ENCODE results near the gene KCTD13. TPM values are rescaled to one million over a fixed set of nuclear protein-coding genes. Genes with fewer than 3 reads are reported as not detected.

Gene KCTD13
- total RNA-seq (2021) (18.5 to 20.9 TPM (median 19.4 TPM) in 3 replicates), Bru-seq, nascent RNA (percentile 66 among the genes with signal in this experiment)
- long read RNA-seq, experiment 1, full-length matches to known transcripts: 32 of 43 reads
- long read RNA-seq, experiment 1, partial matches to known transcripts: 1 of 43 reads
- long read RNA-seq, experiment 1, other reads (novel, unspliced or antisense): 10 of 43 reads
- long read RNA-seq, experiment 2, transcript KCTD13-208 (6 exons, 2,528 nt): major isoform, 6 of 11 reads
- long read RNA-seq, experiment 2, partial matches to known transcripts: 0 of 11 reads
- long read RNA-seq, experiment 2, other reads (novel, unspliced or antisense): 4 of 11 reads
- long read RNA-seq, experiment 3: 0 reads

- H3K36me3 Mint-ChIP-seq: no peaks in the 10 kb centered on the region; the same call in 1 of the 2 replicates
- no peaks in the 10 kb centered on the region; the same call in 1 of the 2 replicates for H3K27me3 Mint-ChIP-seq (ENCODE audit: low read depth)
- ChIA-PET POLR2A (interaction anchor here (0.5 to 2.5 kb wide), 11 partner anchors 11 to 861 kb away, joined by 3 to 14 read pairs (median 6); partner anchors contain the start of genes ASPHD1, SEZ6L2, TAOK2 and TMEM219), CTCF (interaction anchor here (0.6 to 1.9 kb wide), 16 partner anchors 11 to 254 kb away, joined by 3 to 16 read pairs (median 4); partner anchors contain the start of genes ASPHD1, SEZ6L2, TLCD3B and TMEM219)
- H3K4me1 Mint-ChIP-seq: peaks cover 18% of the 10 kb centered on the region
- DNase-seq (ENCODE audit: low spot score) (peak; percentile 91), ATAC-seq (peak; percentile 95)
- H3K4me3 Mint-ChIP-seq: peak within 1 kb of the TSS; percentile 93
- peak within 1 kb of the TSS; percentile 97 for H3K27ac Mint-ChIP-seq
- no peaks in the 10 kb centered on the region for H3K9me3 Mint-ChIP-seq
- TF ChIP-seq CBFB (CRISPR knock-in tag; IDR thresholded peaks at IDR 0.05; ENCODE audit: low read depth) (no peak), ZNF512 (CRISPR knock-in tag; IDR thresholded peaks at IDR 0.05; ENCODE audit: borderline replicate concordance) (no peak), SMAD3 (CRISPR knock-in tag; IDR thresholded peaks at IDR 0.05; ENCODE audit: borderline replicate concordance) (0 out of 2 replicates have a peak, but pooled peaks have one; percentile 41), GABPB1 (CRISPR knock-in tag; IDR thresholded peaks at IDR 0.05) (no peak; the same call in 1 of the 2 replicates), FOXP1 (CRISPR knock-in tag; IDR thresholded peaks at IDR 0.05; ENCODE audit: borderline replicate concordance) (no peak; the same call in 1 of the 2 replicates), NR2C2 (CRISPR knock-in tag; IDR thresholded peaks at IDR 0.05) (no peak), ZNF219 (CRISPR knock-in tag; IDR thresholded peaks at IDR 0.05; ENCODE audit: borderline replicate concordance) (no peak; the same call in 1 of the 2 replicates), TEAD1 (CRISPR knock-in tag; IDR thresholded peaks at IDR 0.05) (peak; percentile 83; the same call in 1 of the 2 replicates), ESRRA (CRISPR knock-in tag; IDR thresholded peaks at IDR 0.05; ENCODE audit: borderline replicate concordance) (no peak), STAT6 (CRISPR knock-in tag; conservative IDR thresholded peaks at IDR 0.05; ENCODE audit: low read depth) (no peak), TCF7 (CRISPR knock-in tag; IDR thresholded peaks at IDR 0.05; ENCODE audit: low read depth) (no peak), ZNF416 (CRISPR knock-in tag; IDR thresholded peaks at IDR 0.05) (no peak), FOXP4 (CRISPR knock-in tag; IDR thresholded peaks at IDR 0.05) (peak; percentile 83; the same call in 1 of the 2 replicates), ZNF121 (CRISPR knock-in tag; IDR thresholded peaks at IDR 0.05) (0 out of 2 replicates have a peak, but pooled peaks have one; percentile 7), MYBL2 (CRISPR knock-in tag; IDR thresholded peaks at IDR 0.05) (no peak), KAT7 (CRISPR knock-in tag; IDR thresholded peaks at IDR 0.05; ENCODE audit: borderline replicate concordance) (no peak), ZMAT4 (CRISPR knock-in tag; IDR thresholded peaks at IDR 0.05) (no peak), E2F1 (CRISPR knock-in tag; IDR thresholded peaks at IDR 0.05) (0 out of 2 replicates have a peak, but pooled peaks have one; percentile 51), AR (CRISPR knock-in tag; IDR thresholded peaks at IDR 0.05) (no peak), NFATC4 (CRISPR knock-in tag; IDR thresholded peaks at IDR 0.05) (no peak), FOXK1 (CRISPR knock-in tag; IDR thresholded peaks at IDR 0.05) (peak; percentile 16; the same call in 1 of the 2 replicates), TP53 (CRISPR knock-in tag; IDR thresholded peaks at IDR 0.05) (peak; percentile 77), MAX (CRISPR knock-in tag; IDR thresholded peaks at IDR 0.05) (peak; percentile 85)
These were observed at the start of gene KCTD13 for GRCh38 chr16:29925781-29926710. TSS of gene KCTD13 (minus strand) at chr16:29926226. CDS start at chr16:29926033, 193 bp downstream.

All from WTC11 (cell line).